ENCODE results near the gene OR10A3. TPM values are rescaled to one million over a fixed set of nuclear protein-coding genes. Genes with fewer than 3 reads are reported as not detected.

OR10A3 gene
- total RNA-seq, 1 donor from 2014 or later = not detected

- Mint-ChIP-seq H3K4me1 (no peaks in the 10 kb centered on the region), H3K4me3 (no peak overlapping the region), H3K27ac (no peak overlapping the region), H3K36me3 (no peaks in the 10 kb centered on the region), H3K27me3 (ENCODE audit: low read depth) (no peaks in the 10 kb centered on the region), H3K9me3 (peaks cover 18% of the 10 kb centered on the region)
- no peak for DNase-seq (ENCODE audit: low spot score in 2 of 2, unreplicated experiment in 2 of 2)
- no peak for TF ChIP-seq CTCF (IDR thresholded peaks at IDR 0.05; ENCODE audit: unreplicated experiment)
These were observed 4.9 kb downstream of the OR10A3 start for GRCh38 chr11:7936615-7937014.

DNA sequence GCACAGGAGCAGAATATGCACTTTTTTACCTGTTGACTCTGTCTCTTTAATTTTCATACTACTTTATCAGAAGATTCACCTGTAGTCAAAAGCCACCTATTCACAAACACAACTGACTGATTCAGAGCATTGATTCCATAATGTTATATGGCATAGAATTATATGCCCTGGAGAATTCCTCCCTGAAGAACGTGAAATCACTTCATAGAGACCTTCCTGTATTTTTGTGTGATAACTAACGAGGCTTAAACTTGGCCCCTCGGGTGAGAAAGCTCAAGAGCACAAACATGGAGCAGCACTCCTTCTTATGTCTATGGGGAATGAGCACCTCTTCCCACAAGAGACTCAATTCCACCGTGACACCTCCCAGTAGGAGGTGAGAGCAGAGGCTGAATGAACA is 10.3 kb downstream of the OR10A3 start, which contains the start of gene OR10A6:
OR10A6 (minus strand) TSS at position 101 of the 400 bp plus-strand sequence. CDS start 2,606 bp downstream, outside the sequence.
- Mint-ChIP-seq H3K36me3 (no peaks in the 10 kb centered on the region), H3K9me3 (peaks cover 16% of the 10 kb centered on the region), H3K4me1 (no peaks in the 10 kb centered on the region), H3K27ac (no peak within 1 kb of the TSS), H3K4me3 (no peak within 1 kb of the TSS), H3K27me3 (ENCODE audit: low read depth) (no peaks in the 10 kb centered on the region)
- no peak for DNase-seq (ENCODE audit: low spot score in 2 of 2, unreplicated experiment in 2 of 2)
- no peak for TF ChIP-seq CTCF (IDR thresholded peaks at IDR 0.05; ENCODE audit: unreplicated experiment)

DNA sequence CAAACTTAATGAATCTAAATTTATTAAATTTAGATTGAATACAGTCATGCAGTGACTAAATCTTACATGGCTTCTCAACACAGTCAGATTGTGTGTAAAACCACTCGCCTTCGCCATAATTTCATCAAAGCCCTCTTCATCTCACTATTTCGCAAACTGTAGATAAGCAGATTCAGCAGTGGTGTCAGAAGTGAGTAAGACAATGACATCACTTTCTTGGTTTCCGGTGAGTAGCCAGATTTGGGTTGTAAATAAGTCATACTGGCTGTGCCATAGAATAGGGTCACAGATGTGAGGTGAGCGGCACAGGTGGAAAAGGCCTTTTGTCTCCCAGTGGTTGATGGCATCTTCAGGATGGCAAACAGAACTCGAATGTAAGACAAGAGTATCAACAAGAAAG is 13.9 kb downstream of the OR10A3 start:
- no peaks in the 10 kb centered on the region for H3K4me1 Mint-ChIP-seq
- H3K9me3 Mint-ChIP-seq = peaks cover 5% of the 10 kb centered on the region
- DNase-seq (ENCODE audit: low spot score in 2 of 2, unreplicated experiment in 2 of 2) = no peak
- no peaks in the 10 kb centered on the region for H3K27me3 Mint-ChIP-seq (ENCODE audit: low read depth)
- no peaks in the 10 kb centered on the region for H3K36me3 Mint-ChIP-seq
- no peak overlapping the region for H3K27ac Mint-ChIP-seq
- H3K4me3 Mint-ChIP-seq = no peak overlapping the region
- no peak for TF ChIP-seq CTCF (IDR thresholded peaks at IDR 0.05; ENCODE audit: unreplicated experiment)

- H3K27ac Mint-ChIP-seq = no peak overlapping the region
These were observed 17.0 kb downstream of the OR10A3 start for GRCh38 chr11:7924536-7924935.

DNA sequence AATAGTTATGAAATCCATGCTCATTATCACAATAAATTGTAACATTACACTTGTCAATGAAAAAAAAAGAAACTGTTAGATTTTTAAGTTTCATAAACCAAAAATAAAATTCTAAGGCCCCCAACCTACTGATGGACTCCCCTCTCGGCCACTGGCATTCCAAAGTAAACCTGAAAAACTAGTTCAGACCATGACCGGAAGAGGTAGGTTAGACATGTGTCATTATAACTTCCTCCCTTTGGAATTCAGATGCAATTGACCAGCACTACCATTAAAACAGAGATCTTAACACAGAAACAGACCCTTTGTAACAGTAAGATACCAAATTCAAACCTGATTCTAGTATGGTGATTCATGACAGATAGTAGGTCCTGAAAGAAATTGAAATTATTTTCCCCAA is 23.4 kb downstream of the OR10A3 start:
- peaks cover 7% of the 10 kb centered on the region for H3K36me3 Mint-ChIP-seq
- no peak for TF ChIP-seq CTCF (IDR thresholded peaks at IDR 0.05; ENCODE audit: unreplicated experiment)
- H3K9me3 Mint-ChIP-seq = peaks cover 11% of the 10 kb centered on the region
- DNase-seq (ENCODE audit: low spot score in 2 of 2, unreplicated experiment in 2 of 2) = no peak
- peaks cover 5% of the 10 kb centered on the region for H3K4me1 Mint-ChIP-seq
- no peaks in the 10 kb centered on the region for H3K27me3 Mint-ChIP-seq (ENCODE audit: low read depth)
- H3K4me3 Mint-ChIP-seq = no peak overlapping the region
- no peak overlapping the region for H3K27ac Mint-ChIP-seq

More at GRCh38 chr11:7924536-7924935, 17.0 kb downstream of the OR10A3 start:
- Mint-ChIP-seq H3K4me1 (no peaks in the 10 kb centered on the region), H3K9me3 (peaks cover 5% of the 10 kb centered on the region), H3K4me3 (no peak overlapping the region), H3K36me3 (no peaks in the 10 kb centered on the region), H3K27me3 (ENCODE audit: low read depth) (no peaks in the 10 kb centered on the region)
- no peak for DNase-seq (ENCODE audit: low spot score in 2 of 2, unreplicated experiment in 2 of 2)
- no peak for TF ChIP-seq CTCF (IDR thresholded peaks at IDR 0.05; ENCODE audit: unreplicated experiment)

DNA sequence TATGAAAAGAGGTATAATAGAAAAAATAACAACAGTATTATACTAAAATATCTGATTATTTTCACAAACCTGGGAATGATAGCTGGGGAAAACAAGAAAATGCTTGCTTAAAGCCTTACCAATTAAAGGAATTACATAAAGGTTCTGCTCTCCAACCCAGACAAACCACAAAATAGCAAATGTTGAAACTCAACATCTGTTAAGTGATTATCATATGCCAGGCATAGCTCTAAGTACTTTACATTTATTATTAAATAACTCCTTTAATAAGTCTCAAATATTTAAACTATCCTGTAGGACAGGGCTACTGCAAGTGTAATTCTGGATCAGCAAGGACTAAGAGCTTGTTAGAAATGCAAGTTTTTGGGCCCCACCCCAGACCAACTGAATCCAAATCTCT is 30.5 kb downstream of the OR10A3 start:
- no peak for TF ChIP-seq CTCF (IDR thresholded peaks at IDR 0.05; ENCODE audit: unreplicated experiment)
- Mint-ChIP-seq H3K9me3 (no peaks in the 10 kb centered on the region), H3K27ac (no peak overlapping the region), H3K27me3 (ENCODE audit: low read depth) (no peaks in the 10 kb centered on the region), H3K4me1 (peaks cover 29% of the 10 kb centered on the region), H3K4me3 (no peak overlapping the region), H3K36me3 (no peaks in the 10 kb centered on the region)
- DNase-seq (ENCODE audit: low spot score in 2 of 2, unreplicated experiment in 2 of 2) = no peak
